Fibroblast of mammary gland (primary cell): ENCODE measurements around the gene TMEM109.

Experiments used
- DNase-seq: peaks from one replicate; pipeline ENCODE4 v3.0.0-alpha.2; 2010; ENCODE audit warnings: low read depth
- H3K4me3 ChIP-seq: 2 replicates; pipeline ENCODE4 v1.5.1; 2011; ENCODE audit warnings: low read depth, mild to moderate bottlenecking, low read length, moderate library complexity; ENCODE audit not compliant: control insufficient read depth
- TF ChIP-seq, protein P1 (sequence below): conservative IDR thresholded peaks from 2 replicates; pipeline ENCODE4 v1.5.1; 2011; ENCODE audit warnings: low read depth, low read length, inconsistent platforms; ENCODE audit not compliant: control insufficient read depth, insufficient read depth

The TMEM109 gene

DNA sequence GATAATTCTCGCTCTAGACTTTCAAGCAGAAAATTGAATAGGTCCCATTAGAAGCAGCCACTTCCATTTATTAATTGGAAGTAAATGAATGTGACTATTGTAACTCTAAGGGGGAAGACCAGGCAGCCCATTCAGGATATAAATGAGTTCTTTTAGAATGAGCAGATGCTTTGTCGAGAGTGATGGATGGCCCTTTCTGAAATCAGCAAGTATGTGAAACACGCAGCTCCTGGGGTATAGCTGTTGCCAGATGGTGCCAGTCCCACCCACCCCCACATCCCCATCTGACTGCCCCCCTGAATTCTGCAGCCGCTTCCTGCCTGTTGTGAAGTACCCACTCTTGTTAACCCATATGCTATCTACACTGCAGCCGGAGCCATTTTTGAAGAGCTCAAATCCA is 34.3 kb downstream of the TMEM109 start:
- H3K4me3 ChIP-seq = no peak overlapping the region
- TF ChIP-seq, protein P1, sequence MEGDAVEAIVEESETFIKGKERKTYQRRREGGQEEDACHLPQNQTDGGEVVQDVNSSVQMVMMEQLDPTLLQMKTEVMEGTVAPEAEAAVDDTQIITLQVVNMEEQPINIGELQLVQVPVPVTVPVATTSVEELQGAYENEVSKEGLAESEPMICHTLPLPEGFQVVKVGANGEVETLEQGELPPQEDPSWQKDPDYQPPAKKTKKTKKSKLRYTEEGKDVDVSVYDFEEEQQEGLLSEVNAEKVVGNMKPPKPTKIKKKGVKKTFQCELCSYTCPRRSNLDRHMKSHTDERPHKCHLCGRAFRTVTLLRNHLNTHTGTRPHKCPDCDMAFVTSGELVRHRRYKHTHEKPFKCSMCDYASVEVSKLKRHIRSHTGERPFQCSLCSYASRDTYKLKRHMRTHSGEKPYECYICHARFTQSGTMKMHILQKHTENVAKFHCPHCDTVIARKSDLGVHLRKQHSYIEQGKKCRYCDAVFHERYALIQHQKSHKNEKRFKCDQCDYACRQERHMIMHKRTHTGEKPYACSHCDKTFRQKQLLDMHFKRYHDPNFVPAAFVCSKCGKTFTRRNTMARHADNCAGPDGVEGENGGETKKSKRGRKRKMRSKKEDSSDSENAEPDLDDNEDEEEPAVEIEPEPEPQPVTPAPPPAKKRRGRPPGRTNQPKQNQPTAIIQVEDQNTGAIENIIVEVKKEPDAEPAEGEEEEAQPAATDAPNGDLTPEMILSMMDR = no peak
- no peak for DNase-seq

DNA sequence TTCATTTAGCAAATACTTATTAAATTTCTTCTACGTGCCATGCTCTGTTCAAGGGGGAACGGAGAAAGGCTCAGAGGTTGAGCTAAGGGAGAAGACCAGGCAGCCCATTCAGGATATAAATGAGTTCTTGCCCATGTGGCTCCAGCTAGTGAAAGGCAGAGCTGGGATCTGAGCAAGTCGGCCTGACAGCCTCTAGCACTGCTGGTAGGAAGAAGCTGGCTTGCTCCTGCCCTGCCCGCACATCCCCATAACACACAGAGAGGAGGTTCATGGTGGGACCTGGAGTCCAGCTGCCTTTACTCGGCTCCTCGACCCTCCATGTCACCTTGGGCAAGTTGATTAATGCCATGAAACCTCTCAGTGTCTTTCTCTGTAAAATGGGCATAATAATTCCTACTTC is 36.1 kb downstream of the TMEM109 start:
- DNase-seq = no peak
- TF ChIP-seq, protein P1 = no peak
- H3K4me3 ChIP-seq = no peak overlapping the region

DNA sequence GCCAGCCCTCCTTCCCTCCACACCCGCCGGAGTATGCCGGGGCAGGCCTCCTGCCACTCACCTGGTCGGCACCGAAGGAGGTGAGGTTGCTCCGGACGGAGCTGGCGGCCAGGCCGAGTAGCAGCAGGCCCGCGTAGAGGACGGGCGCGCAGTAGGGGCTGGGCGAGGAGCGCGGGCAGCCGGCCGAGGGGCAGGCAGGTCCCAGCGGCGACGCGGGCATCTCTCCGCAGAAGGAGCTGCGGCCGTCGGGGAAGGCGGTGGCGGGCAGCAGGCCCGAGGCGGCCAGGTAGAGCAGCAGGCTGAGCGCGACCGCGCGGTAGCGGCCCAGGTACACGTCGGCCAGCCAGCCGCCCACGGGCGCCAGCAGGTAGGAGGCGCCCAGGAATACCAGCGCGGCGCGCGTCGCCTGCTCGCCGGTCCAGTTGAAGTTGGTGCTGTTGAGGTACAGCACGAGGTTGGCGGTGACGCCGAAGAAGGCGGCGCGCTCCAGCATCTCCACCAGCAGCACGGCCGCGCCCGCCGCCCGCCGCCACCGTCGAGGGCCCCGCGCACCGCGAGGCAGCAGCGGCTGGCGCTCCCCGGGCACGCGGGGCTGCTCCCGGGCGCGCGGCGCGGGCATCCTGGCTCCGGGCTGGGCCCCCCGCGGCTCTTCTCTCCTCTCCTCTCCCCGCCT is 37.1 kb downstream of the TMEM109 start:
- TF ChIP-seq, protein P1 = no peak
- no peak for DNase-seq

DNA sequence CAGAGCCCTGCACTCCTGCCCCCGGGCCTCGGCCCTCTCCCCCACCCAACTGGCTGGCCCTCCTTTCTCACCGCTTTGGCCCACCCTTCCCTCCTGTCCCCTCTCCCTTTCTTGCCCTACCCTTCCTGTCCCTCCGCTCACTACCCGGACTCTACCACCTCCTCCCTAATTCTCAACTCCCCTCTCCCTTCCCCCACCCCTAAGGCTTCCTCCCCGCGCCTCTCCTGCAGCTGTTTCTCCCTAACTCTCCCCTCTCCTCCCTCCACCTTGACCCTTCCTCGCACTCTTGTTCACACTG is 37.6 kb downstream of the TMEM109 start:
- H3K4me3 ChIP-seq = no peak overlapping the region
- DNase-seq = no peak
- TF ChIP-seq, protein P1 = no peak

More for the DNA sequence above, 37.1 kb downstream of the TMEM109 start:
- H3K4me3 ChIP-seq = no peak overlapping the region

DNA sequence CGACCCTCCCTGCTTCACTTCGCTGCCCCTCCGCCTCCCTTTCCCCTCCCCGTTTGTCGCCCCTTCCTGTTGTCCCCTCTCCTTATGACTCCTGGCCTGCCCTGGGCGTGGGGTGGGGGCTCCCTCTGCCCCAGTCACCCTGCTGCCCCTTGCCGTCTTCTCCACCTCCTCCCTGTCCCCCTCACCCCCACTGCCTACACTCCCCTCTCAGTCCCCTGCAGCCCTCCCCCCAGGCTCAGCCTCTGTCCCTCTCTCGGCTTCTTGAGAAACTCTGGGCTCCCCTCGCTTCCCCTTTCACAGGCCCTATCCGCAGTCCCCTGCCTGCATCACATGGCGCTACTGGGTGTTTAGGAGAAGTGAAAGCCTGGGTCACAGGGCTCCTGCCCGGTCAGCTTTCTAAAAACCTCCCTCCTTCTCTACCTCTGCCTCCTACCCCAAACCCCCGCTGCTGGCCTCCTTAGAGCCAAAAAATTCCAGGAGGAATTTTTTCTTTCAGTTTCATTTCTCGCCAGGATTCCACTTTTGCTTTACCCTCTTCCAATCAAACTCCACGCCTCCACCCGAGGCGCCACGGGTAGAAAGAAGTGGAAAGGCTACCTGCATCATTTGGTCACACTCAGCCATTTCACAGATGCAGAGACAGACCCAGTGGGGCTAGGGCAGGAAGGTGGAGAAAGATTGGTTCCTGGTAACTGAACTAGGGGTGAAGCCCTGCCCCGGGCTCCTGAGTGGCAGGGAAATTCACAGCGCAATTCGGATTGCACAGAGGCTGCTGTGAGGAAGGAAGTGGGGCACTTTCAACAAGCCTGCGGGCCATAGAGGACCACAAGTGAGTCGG is 38.2 kb downstream of the TMEM109 start, which contains the start of gene SLC15A3:
Gene SLC15A3, minus strand, starts transcription at position 273 of the 838 bp plus-strand sequence. CDS start 625 bp downstream, outside the sequence.
- TF ChIP-seq, protein P1 = no peak
- peak; percentile 16 for DNase-seq
- peak within 1 kb of the TSS; percentile 42 for H3K4me3 ChIP-seq

DNA sequence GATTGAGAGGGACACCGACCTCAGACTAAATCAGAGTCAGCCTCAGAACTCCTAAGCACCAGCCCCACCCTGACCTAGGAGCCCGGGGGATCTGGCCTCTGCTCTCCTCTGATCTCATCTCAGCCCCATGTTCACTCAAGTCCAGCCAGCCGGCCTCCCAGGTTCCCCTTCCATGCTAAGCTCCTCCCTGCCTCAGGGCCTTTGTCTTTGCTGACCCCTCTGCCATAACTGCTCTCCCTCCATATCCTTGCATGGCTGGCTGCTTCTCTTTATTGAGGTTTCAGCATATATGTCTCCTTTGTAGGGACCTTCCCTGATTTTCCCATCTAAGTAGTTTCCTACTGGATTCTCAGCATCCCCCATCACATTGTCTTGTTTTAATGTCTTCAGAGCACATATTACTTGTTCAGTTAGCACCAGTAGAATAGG is 38.8 kb downstream of the TMEM109 start:
- DNase-seq = no peak
- no peak overlapping the region for H3K4me3 ChIP-seq
- TF ChIP-seq, protein P1 = no peak
